ENCODE results near the gene AGR3.
A peak's percentile ranks its signal among the peaks of the same experiment; 100 is the strongest.
"Not testable (repeated sequence)": the region's sequence is repeated elsewhere in the genome, so short reads cannot be mapped to it uniquely, and the experiment has no call there.

Gene AGR3

GRCh38 chr7:16889851-16890415, 8.2 kb upstream of the AGR3 start:
- DNase-seq: no peak

DNA sequence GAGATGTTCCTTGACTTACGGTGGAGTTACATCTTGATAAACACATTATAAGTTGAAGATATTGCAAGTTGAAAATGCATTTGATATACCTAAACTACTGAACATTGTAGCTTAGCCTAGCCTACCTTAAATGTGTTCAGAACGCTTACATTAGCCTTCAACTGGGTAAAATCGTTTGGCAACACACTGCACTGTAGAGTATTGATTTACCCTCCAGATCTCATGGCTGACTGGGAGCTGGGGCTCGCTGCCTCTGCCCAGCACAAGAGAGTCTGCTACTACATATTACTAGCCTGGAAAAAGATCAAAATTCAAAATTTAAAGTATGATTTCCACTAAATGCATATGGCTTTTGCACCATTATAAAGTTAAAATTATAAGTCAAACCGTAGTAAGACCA, 7.5 kb upstream of the AGR3 start:
- no peak for DNase-seq

DNA sequence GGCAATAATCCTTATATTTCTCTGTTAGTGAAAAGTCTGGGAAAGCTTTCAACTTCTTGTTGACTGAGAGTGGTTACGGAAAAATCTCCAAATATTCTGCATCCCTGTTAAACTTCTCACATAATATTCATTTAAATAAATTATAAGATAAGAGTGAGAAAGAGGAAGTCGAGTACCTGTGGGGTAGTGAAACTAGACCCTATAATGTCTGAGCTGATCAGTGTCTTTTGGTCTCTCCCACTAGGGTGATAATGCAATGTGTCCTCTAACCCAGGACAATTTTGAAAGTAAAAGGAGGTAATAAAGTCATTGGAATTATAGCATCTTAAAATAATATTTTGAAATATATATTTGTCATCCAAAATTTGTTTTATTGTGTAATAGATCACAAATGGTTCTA, 2.1 kb upstream of the AGR3 start:
- no peak for DNase-seq

DNA sequence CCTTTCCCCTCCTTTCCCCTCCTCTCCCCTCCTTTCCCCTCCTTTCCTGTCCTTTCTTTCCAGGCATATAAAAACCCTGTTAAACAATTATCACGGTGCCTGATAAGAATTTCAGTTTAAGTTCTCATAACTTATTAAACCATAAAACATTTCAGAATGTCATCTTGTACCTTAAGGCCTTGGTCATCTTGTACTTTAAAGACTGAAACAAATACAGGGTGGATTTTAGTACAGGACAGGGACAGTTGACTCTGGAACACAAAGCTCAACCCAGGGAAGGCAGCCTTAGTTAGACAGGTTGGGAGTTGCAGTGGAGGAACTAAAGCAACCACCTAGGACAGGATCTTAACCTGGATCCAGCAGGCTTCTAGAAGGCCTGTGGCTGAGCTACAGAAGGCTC, 1.2 kb downstream of the AGR3 start:
- no peak for DNase-seq

DNA sequence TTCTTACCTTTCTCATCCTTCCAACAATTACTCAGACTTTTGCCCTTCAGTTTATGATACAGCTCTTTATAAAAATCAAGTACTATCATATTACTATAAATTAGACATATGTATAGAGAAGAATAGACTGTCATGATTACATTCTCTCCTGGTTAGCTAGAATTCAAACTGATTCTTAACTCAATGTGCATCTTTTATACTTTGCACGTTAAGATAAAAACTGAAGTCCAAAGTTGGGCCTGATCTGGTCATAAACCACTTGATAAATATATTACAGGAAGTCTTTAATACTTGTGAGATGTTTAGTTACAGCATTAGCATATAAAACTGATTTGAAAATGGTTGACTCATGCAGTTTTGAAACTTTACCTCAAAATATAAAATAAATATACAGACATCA, 2.6 kb downstream of the AGR3 start:
- no peak for DNase-seq

GRCh38 chr7:16875861-16876260, 5.9 kb downstream of the AGR3 start:
- no peak for DNase-seq

GRCh38 chr7:16874066-16874465, 7.7 kb downstream of the AGR3 start:
- DNase-seq: no peak

GRCh38 chr7:16867328-16867727, 14.5 kb downstream of the AGR3 start:
- DNase-seq: no peak

DNA sequence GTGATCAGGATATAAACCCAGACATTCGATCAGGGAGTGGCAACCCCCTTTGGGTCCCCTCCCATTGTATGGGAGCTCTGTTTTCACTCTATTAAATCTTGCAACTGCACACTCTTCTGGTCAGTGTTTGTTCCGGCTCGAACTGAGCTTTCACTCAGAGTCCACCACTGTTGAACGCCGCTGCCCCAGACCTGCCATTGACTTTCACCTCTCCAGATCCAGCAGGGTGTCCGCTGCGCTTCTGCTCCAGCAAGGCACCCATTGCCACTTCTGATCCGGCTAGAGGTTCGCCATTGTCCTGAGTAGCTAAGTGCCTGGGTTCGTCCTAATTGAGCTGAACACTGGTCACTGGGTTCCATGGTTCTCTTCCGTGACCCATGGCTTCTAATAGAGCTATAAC, 28.6 kb downstream of the AGR3 start:
- DNase-seq: not testable (repeated sequence)

- DNase-seq: no peak
These were observed 30.0 kb downstream of the AGR3 start for GRCh38 chr7:16851829-16852228.

GRCh38 chr7:16850614-16851466, 30.9 kb downstream of the AGR3 start:
- peak; percentile 1 for DNase-seq

- no peak for DNase-seq
These were observed 32.3 kb downstream of the AGR3 start for GRCh38 chr7:16849296-16850148.

DNA sequence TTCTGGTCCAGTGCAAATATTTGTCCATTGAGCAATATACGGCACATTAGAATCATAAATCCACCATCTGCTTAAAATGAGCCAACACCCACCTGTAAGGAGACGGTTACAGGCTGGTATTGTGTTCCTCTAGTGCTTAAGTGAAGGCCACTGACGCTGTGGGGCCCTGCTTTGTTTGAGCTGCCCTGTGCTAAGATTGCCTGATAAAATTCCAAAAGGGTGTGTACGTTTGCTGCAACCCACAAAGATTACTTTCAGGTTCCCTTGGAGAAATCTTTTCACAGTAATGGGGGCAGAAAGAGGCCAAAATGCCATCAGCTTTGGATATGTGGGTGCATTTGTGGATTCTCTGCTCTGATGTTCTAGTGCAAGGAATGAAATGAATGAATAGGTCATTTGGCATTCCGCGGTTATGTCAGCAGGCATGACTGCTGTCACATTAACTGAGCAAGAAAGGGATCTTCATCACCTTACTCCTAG, 34.4 kb downstream of the AGR3 start:
- DNase-seq: no peak

GRCh38 chr7:16846601-16847165, 35.1 kb downstream of the AGR3 start:
- DNase-seq: no peak

GRCh38 chr7:16845746-16846145, 36.0 kb downstream of the AGR3 start:
- no peak for DNase-seq

- DNase-seq: no peak
These were observed 40.1 kb downstream of the AGR3 start for GRCh38 chr7:16841681-16842080.

- no peak for DNase-seq
These were observed 41.7 kb downstream of the AGR3 start for GRCh38 chr7:16840094-16840493.

DNA sequence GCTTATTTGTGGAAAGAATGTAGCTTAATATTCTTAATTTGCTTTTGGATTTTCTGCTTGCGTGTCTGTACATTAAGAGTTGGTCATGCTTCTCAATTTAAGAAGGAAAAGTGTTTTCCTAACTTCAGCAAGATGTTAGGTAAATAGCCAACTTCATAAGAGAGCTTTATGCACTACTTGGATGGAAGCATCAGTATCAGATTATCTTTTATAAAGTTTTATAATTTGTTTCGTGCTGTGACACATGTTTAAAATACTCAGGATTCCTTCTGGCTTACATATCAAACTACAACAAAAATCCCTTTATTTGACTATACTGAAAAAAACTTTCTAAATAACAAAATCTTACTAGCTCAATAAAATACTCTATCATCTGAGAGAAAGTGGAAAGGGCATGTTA, 42.1 kb downstream of the AGR3 start:
- DNase-seq: no peak

DNA sequence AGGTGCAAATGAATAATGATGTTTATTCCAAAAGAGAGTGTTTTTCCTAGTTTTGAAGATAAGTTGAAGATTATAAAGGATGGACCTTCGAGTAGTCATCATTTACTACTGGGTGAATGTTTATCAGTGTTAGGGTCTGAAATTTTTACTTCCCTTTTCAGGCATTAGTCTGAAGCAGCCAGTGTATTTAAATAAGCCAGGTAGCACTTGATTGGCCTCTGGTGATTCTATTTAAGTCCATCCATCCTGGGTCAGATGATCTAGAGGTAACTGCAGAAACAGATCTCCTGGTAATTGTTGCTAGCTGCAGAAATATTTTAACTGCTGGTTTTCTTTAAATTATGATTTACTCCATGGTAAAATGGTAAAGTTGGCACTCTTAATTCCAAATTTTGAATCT, 42.9 kb downstream of the AGR3 start:
- no peak for DNase-seq

DNA sequence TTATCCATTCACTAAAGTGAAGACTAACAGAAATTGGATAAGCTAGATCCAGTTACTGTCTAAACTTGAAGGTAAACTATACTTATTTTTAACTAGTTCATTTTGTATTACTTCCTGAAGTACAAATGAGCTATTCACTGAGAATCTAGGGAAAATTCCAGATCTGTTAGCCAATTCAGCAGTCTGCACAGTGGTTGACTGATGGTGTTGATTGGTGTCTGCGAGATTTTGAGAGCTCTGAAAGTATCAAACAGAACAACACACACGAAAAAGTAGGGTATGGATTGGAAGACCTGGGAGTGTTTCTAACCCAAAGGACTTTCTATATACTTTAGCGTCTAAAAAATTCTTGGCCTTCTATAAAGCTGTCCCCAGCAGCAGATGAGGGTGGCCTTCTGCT, 43.4 kb downstream of the AGR3 start:
- no peak for DNase-seq

DNA sequence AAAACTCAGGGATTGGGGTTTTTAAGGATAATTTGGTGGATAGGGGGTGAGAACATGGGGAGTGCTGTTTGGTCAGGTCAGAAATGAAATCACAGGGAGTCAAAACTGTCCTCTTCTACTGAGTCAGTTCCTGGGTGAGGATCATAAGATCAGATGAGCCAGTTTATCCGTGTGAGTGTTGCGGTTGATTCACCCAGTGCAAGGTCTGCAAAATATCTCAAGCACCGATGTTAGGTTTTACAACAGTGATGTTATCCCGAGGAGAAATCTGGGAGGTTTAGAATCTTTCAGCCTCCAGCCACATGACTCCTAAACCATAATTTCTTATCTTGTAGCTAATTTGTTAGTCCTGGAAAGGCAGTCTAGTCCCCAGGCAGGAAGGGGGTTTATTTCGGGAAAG, 45.3 kb downstream of the AGR3 start:
- no peak for DNase-seq

- no peak for DNase-seq
These were observed 48.4 kb downstream of the AGR3 start for GRCh38 chr7:16833373-16833772.

- DNase-seq: no peak
These were observed 55.7 kb downstream of the AGR3 start for GRCh38 chr7:16826060-16826459.
